ENCODE results near the gene FBF1.

- no peak for TF ChIP-seq EZH2 (IDR thresholded peaks at IDR 0.05; ENCODE audit: borderline replicate concordance, insufficient read depth, low read length, poor library complexity, severe bottlenecking)
- no peak for TF ChIP-seq CTCF (IDR thresholded peaks at IDR 0.05; ENCODE audit: poor library complexity, severe bottlenecking)
- TF ChIP-seq TAF1 (IDR thresholded peaks at IDR 0.05; ENCODE audit: low read depth), result no peak
- TF ChIP-seq SMC3 (conservative IDR thresholded peaks at IDR 0.05; ENCODE audit: poor library complexity), result no peak
- no peak for TF ChIP-seq REST (IDR thresholded peaks at IDR 0.05; ENCODE audit: borderline replicate concordance)
- TF ChIP-seq EP300 (conservative IDR thresholded peaks at IDR 0.05; ENCODE audit: poor library complexity, severe bottlenecking), result no peak
These were observed 20.7 kb downstream of the FBF1 start for GRCh38 chr17:75920045-75920560.
